Putamen (tissue), 1 donor: Measurements from ENCODE around the gene BCAS1.

Experiments
- DNase-seq: peaks from one replicate; pipeline ENCODE4 v3.0.0-alpha.2; 2016; ENCODE audit warnings: low spot score

The BCAS1 gene

GRCh38 chr20:53925651-53926401, 144.6 kb downstream of the BCAS1 start:
- no peak for DNase-seq

GRCh38 chr20:53923566-53924369, 146.6 kb downstream of the BCAS1 start:
- no peak for DNase-seq

- DNase-seq = no peak
Measured at GRCh38 chr20:53922901-53923314, 147.5 kb downstream of the BCAS1 start.

- no peak for DNase-seq
Measured at GRCh38 chr20:53921443-53921973, 148.9 kb downstream of the BCAS1 start.

- DNase-seq = no peak
Measured at GRCh38 chr20:53920647-53921245, 149.6 kb downstream of the BCAS1 start.

GRCh38 chr20:53919886-53920285, 150.5 kb downstream of the BCAS1 start:
- no peak for DNase-seq

- DNase-seq = no peak
Measured at GRCh38 chr20:53918949-53919361, 151.4 kb downstream of the BCAS1 start.

- no peak for DNase-seq
Measured at GRCh38 chr20:53918020-53918311, 152.4 kb downstream of the BCAS1 start.

- no peak for DNase-seq
Measured at GRCh38 chr20:53917145-53918019, 153.0 kb downstream of the BCAS1 start.

GRCh38 chr20:53916173-53916512, 154.3 kb downstream of the BCAS1 start:
- DNase-seq = no peak

GRCh38 chr20:53915446-53916172, 154.8 kb downstream of the BCAS1 start:
- DNase-seq = peak; percentile 92

GRCh38 chr20:53914781-53915445, 155.5 kb downstream of the BCAS1 start:
- peak; percentile 57 for DNase-seq

- peak; percentile 26 for DNase-seq
Measured at GRCh38 chr20:53914091-53914780, 156.2 kb downstream of the BCAS1 start.

- no peak for DNase-seq
Measured at GRCh38 chr20:53911301-53911700, 159.1 kb downstream of the BCAS1 start.

- no peak for DNase-seq
Measured at GRCh38 chr20:53910351-53911002, 159.9 kb downstream of the BCAS1 start.

GRCh38 chr20:53907968-53908751, 162.2 kb downstream of the BCAS1 start:
- DNase-seq = no peak

GRCh38 chr20:53905820-53906191, 164.6 kb downstream of the BCAS1 start:
- no peak for DNase-seq

GRCh38 chr20:53905019-53905819, 165.2 kb downstream of the BCAS1 start:
- DNase-seq = no peak
